GM06990 (cell line): ENCODE results near the gene HIGD2A.

Experiments
- DNase-seq: peaks from one replicate; pipeline ENCODE4 v3.0.0-alpha.2; 2011; ENCODE audit not compliant: insufficient read length; ENCODE audit errors: extremely low read depth
- H3K27me3 ChIP-seq: replicated peaks from 2 replicates; pipeline ENCODE4 v1.6.0; 2011; ENCODE audit warnings: low read length; ENCODE audit not compliant: control insufficient read depth, insufficient read depth
- H3K36me3 ChIP-seq: 2 replicates; pipeline ENCODE4 v1.5.1; 2011; ENCODE audit warnings: low read length; ENCODE audit not compliant: control insufficient read depth, insufficient read depth
- H3K4me3 ChIP-seq: replicated peaks from 2 replicates; pipeline ENCODE4 v1.5.1; 2011; ENCODE audit warnings: low read depth, mild to moderate bottlenecking, control low read depth, low read length
- CTCF ChIP-seq: IDR thresholded peaks from 2 replicates; pipeline ENCODE4 v1.5.1; 2011; ENCODE audit warnings: low read length, control low read depth, mild to moderate bottlenecking, inconsistent platforms; ENCODE audit not compliant: insufficient read depth, poor library complexity, severe bottlenecking

Gene HIGD2A

GRCh38 chr5:176373100-176373818, 15.3 kb upstream of the HIGD2A start:
- no peak for DNase-seq
- Histone ChIP-seq H3K4me3 (no peak overlapping the region), H3K36me3 (no peaks in the 10 kb centered on the region; the same call in none of the 2 replicates), H3K27me3 (no peaks in the 10 kb centered on the region)
- TF ChIP-seq CTCF, result no peak

- H3K4me3 ChIP-seq, result no peak overlapping the region
- H3K36me3 ChIP-seq, result peaks cover 28% of the 10 kb centered on the region
- TF ChIP-seq CTCF, result no peak
- no peak for DNase-seq
- no peaks in the 10 kb centered on the region for H3K27me3 ChIP-seq
These were observed 8.7 kb upstream of the HIGD2A start for GRCh38 chr5:176379881-176380280.

- TF ChIP-seq CTCF, result no peak
- no peaks in the 10 kb centered on the region for H3K27me3 ChIP-seq
- H3K4me3 ChIP-seq, result no peak overlapping the region
- DNase-seq, result no peak
- H3K36me3 ChIP-seq, result peaks cover 33% of the 10 kb centered on the region
These were observed 7.1 kb upstream of the HIGD2A start for GRCh38 chr5:176381423-176381822.

GRCh38 chr5:176381979-176382378, 6.6 kb upstream of the HIGD2A start:
- Histone ChIP-seq H3K36me3 (peaks cover 33% of the 10 kb centered on the region), H3K4me3 (no peak overlapping the region), H3K27me3 (no peaks in the 10 kb centered on the region)
- TF ChIP-seq CTCF, result no peak
- no peak for DNase-seq

- DNase-seq, result no peak
- H3K4me3 ChIP-seq, result no peak overlapping the region
- no peak for TF ChIP-seq CTCF
- H3K27me3 ChIP-seq, result no peaks in the 10 kb centered on the region
- peaks cover 33% of the 10 kb centered on the region for H3K36me3 ChIP-seq
These were observed 5.8 kb upstream of the HIGD2A start for GRCh38 chr5:176382721-176383120.

- Histone ChIP-seq H3K27me3 (no peaks in the 10 kb centered on the region), H3K36me3 (peaks cover 33% of the 10 kb centered on the region), H3K4me3 (no peak overlapping the region)
- TF ChIP-seq CTCF, result no peak
- DNase-seq, result no peak
These were observed 5.2 kb upstream of the HIGD2A start for GRCh38 chr5:176383248-176383905.
